CD8-positive, alpha-beta memory T cell (primary cell): ENCODE results near the gene AMN. TPM values are rescaled to one million over a fixed set of nuclear protein-coding genes. Genes with fewer than 3 reads are reported as not detected.

Experiments used
- CTCF ChIA-PET: fragments of 350-600 bp; sonication (Branson Sonifier 250); formaldehyde crosslinking; loops from one replicate; lab custom pipeline; 2021; ENCODE audit warnings: antibody characterized with exemption; lab: Charles Lee
- POLR2A ChIA-PET: fragments of 350-600 bp; sonication (Branson Sonifier 250); formaldehyde crosslinking; loops from one replicate; lab custom pipeline; 2021; ENCODE audit warnings: antibody characterized with exemption; lab: Charles Lee
- DNase-seq, 5 donors: peaks; one replicate each; pipeline versions ENCODE4 v3.0.0 to v3.0.0-alpha.2; 2020 to 2022; ENCODE audit warnings: mixed read lengths in 1 of 5
- H3K27ac ChIP-seq: one replicate; pipeline ENCODE4 v1.7.0; 2013; ENCODE audit warnings: low read depth, mild to moderate bottlenecking, low read length, moderate library complexity
- H3K27me3 ChIP-seq: 2 replicates; pipeline ENCODE4 v1.7.0; 2013; ENCODE audit warnings: low read length, mild to moderate bottlenecking; ENCODE audit not compliant: insufficient read depth, poor library complexity, severe bottlenecking
- H3K36me3 ChIP-seq: 2 replicates; pipeline ENCODE4 v1.7.0; 2013; ENCODE audit warnings: mild to moderate bottlenecking, low read length, moderate library complexity; ENCODE audit not compliant: insufficient read depth
- H3K4me1 ChIP-seq: 2 replicates; pipeline ENCODE4 v1.7.0; 2013; ENCODE audit warnings: mild to moderate bottlenecking, low read length, moderate library complexity; ENCODE audit not compliant: insufficient read depth
- H3K4me3 ChIP-seq: 2 replicates; pipeline ENCODE4 v1.7.0; 2013; ENCODE audit warnings: mild to moderate bottlenecking, low read length
- H3K9me3 ChIP-seq: 2 replicates; pipeline ENCODE4 v1.7.0; 2013; ENCODE audit warnings: mild to moderate bottlenecking, low read length
- H3K27ac Mint-ChIP-seq, 8 donors: one replicate each; pipeline ENCODE4 v1.8.0; 2020 to 2021; ENCODE audit warnings: mixed read lengths in 8 of 8, mild to moderate bottlenecking in 6 of 8, inconsistent platforms in 3 of 8, moderate library complexity in 3 of 8
- H3K27me3 Mint-ChIP-seq, 2 donors: one replicate each; pipeline ENCODE4 v1.8.0; 2020 to 2021; ENCODE audit warnings: mixed read lengths in 2 of 2, mild to moderate bottlenecking in 1 of 2, moderate library complexity in 1 of 2
- H3K36me3 Mint-ChIP-seq, 3 donors: one replicate each; pipeline ENCODE4 v1.8.0; 2020 to 2021; ENCODE audit warnings: mixed read lengths in 3 of 3, inconsistent platforms in 1 of 3, mild to moderate bottlenecking in 1 of 3
- H3K4me1 Mint-ChIP-seq, 3 donors: one replicate each; pipeline ENCODE4 v1.8.0; 2020 to 2021; ENCODE audit warnings: mixed read lengths in 3 of 3, inconsistent platforms in 1 of 3, mild to moderate bottlenecking in 1 of 3
- H3K4me3 Mint-ChIP-seq, 7 donors: one replicate each; pipeline ENCODE4 v1.8.0; 2020 to 2021; ENCODE audit warnings: mixed read lengths in 7 of 7, mild to moderate bottlenecking in 6 of 7, moderate library complexity in 4 of 7, inconsistent platforms in 2 of 7
- H3K9me3 Mint-ChIP-seq, 5 donors: one replicate each; pipeline ENCODE4 v1.8.0; 2020 to 2022; ENCODE audit warnings: mixed read lengths in 5 of 5, mild to moderate bottlenecking in 3 of 5, moderate library complexity in 2 of 5, inconsistent platforms in 1 of 5
- polyA plus RNA-seq: library from polyadenylated mRNA; unstranded; fragments of 300-500 nt; fragmentation: Illumina TruSeq; gene quantifications from one replicate; pipeline ENCODE4 v1.2.3, GENCODE V29; 2021
- total RNA-seq, 2 experiments: library from RNA; stranded (reverse); gene quantifications; one replicate each; pipeline ENCODE4 v1.2.3, GENCODE V29; 2021

AMN gene
- total and polyA plus RNA-seq, 3 experiments from 2014 or later: 0.66 to 1.6 (median 0.75) TPM

- no peaks in the 10 kb centered on the region for H3K4me1 ChIP-seq
- H3K36me3 Mint-ChIP-seq: peaks cover 0 to 72% (median 16%) of the 10 kb centered on the region in 3 donors
- POLR2A ChIA-PET: no interaction called here
- H3K27ac ChIP-seq: no peak overlapping the region
- CTCF ChIA-PET: no interaction called here
- H3K4me3 ChIP-seq: no peak overlapping the region
- peak overlapping the region in 2 of 8 donors; percentile 8 to 78 for H3K27ac Mint-ChIP-seq
- H3K27me3 Mint-ChIP-seq: peaks cover 0 to 2% of the 10 kb centered on the region in 2 donors
- no peak for DNase-seq
- H3K9me3 ChIP-seq: no peaks in the 10 kb centered on the region
- peaks cover 15% of the 10 kb centered on the region for H3K36me3 ChIP-seq
- H3K4me3 Mint-ChIP-seq: no peak overlapping the region
- H3K27me3 ChIP-seq: no peaks in the 10 kb centered on the region
- peaks cover 0 to 3% (median 0%) of the 10 kb centered on the region in 3 donors for H3K4me1 Mint-ChIP-seq
- H3K9me3 Mint-ChIP-seq: no peaks in the 10 kb centered on the region
Measured at GRCh38 chr14:102882226-102882906, 40.1 kb upstream of the AMN start.

- peak overlapping the region in 3 of 8 donors; percentile 0 to 79 (median 45) for H3K27ac Mint-ChIP-seq
Measured at GRCh38 chr14:102883089-102883541, 39.3 kb upstream of the AMN start.

GRCh38 chr14:102883554-102883953 lies 38.9 kb upstream of the AMN start:
- no peak overlapping the region for H3K27ac Mint-ChIP-seq
- ChIA-PET CTCF (no interaction called here), POLR2A (no interaction called here)

More at GRCh38 chr14:102883089-102883541, 39.3 kb upstream of the AMN start:
- Histone ChIP-seq H3K27me3 (no peaks in the 10 kb centered on the region), H3K27ac (no peak overlapping the region), H3K36me3 (peaks cover 11% of the 10 kb centered on the region), H3K9me3 (no peaks in the 10 kb centered on the region), H3K4me3 (no peak overlapping the region), H3K4me1 (no peaks in the 10 kb centered on the region)
- H3K27me3 Mint-ChIP-seq: peaks cover 0 to 2% of the 10 kb centered on the region in 2 donors
- H3K4me1 Mint-ChIP-seq: peaks cover 0 to 3% (median 0%) of the 10 kb centered on the region in 3 donors
- H3K9me3 Mint-ChIP-seq: no peaks in the 10 kb centered on the region
- POLR2A ChIA-PET: no interaction called here
- no peak for DNase-seq
- no peak overlapping the region for H3K4me3 Mint-ChIP-seq
- peaks cover 0 to 80% (median 19%) of the 10 kb centered on the region in 3 donors for H3K36me3 Mint-ChIP-seq
- CTCF ChIA-PET: no interaction called here

GRCh38 chr14:102885737-102886447 lies 36.6 kb upstream of the AMN start:
- peak overlapping the region in 3 of 8 donors; percentile 9 to 68 (median 42) for H3K27ac Mint-ChIP-seq

More at GRCh38 chr14:102883554-102883953, 38.9 kb upstream of the AMN start:
- Histone ChIP-seq H3K4me1 (no peaks in the 10 kb centered on the region), H3K27me3 (no peaks in the 10 kb centered on the region), H3K9me3 (no peaks in the 10 kb centered on the region), H3K36me3 (peaks cover 10% of the 10 kb centered on the region), H3K27ac (no peak overlapping the region), H3K4me3 (no peak overlapping the region)
- peaks cover 0 to 2% of the 10 kb centered on the region in 2 donors for H3K27me3 Mint-ChIP-seq
- H3K9me3 Mint-ChIP-seq: no peaks in the 10 kb centered on the region
- H3K36me3 Mint-ChIP-seq: peaks cover 0 to 84% (median 23%) of the 10 kb centered on the region in 3 donors
- DNase-seq: no peak
- no peak overlapping the region for H3K4me3 Mint-ChIP-seq
- peaks cover 0 to 3% (median 0%) of the 10 kb centered on the region in 3 donors for H3K4me1 Mint-ChIP-seq

GRCh38 chr14:102888748-102889147 lies 33.7 kb upstream of the AMN start:
- DNase-seq: no peak
- H3K4me1 ChIP-seq: no peaks in the 10 kb centered on the region
- H3K36me3 ChIP-seq: peaks cover 15% of the 10 kb centered on the region
- no peaks in the 10 kb centered on the region for H3K4me1 Mint-ChIP-seq
- CTCF ChIA-PET: no interaction called here
- POLR2A ChIA-PET: interaction anchor here (0.5 kb wide), 1 partner anchor 829 kb away, joined by 3 read pairs; no protein-coding TSS in a partner anchor
- no peaks in the 10 kb centered on the region for H3K27me3 ChIP-seq
- H3K4me3 Mint-ChIP-seq: no peak overlapping the region
- no peaks in the 10 kb centered on the region for H3K9me3 ChIP-seq
- peaks cover 0 to 2% of the 10 kb centered on the region in 2 donors for H3K27me3 Mint-ChIP-seq
- no peaks in the 10 kb centered on the region for H3K9me3 Mint-ChIP-seq
- H3K27ac Mint-ChIP-seq: peak overlapping the region in 2 of 8 donors; percentile 1 to 42
- H3K36me3 Mint-ChIP-seq: peaks cover 4 to 85% (median 30%) of the 10 kb centered on the region in 3 donors
- H3K4me3 ChIP-seq: no peak overlapping the region
- no peak overlapping the region for H3K27ac ChIP-seq

More at GRCh38 chr14:102885737-102886447, 36.6 kb upstream of the AMN start:
- H3K4me3 Mint-ChIP-seq: no peak overlapping the region
- H3K27ac ChIP-seq: no peak overlapping the region
- peaks cover 18% of the 10 kb centered on the region for H3K36me3 ChIP-seq
- H3K9me3 ChIP-seq: no peaks in the 10 kb centered on the region
- no peak for DNase-seq
- no peaks in the 10 kb centered on the region for H3K27me3 ChIP-seq
- H3K36me3 Mint-ChIP-seq: peaks cover 0 to 84% (median 30%) of the 10 kb centered on the region in 3 donors
- no peak overlapping the region for H3K4me3 ChIP-seq
- CTCF ChIA-PET: no interaction called here
- no peaks in the 10 kb centered on the region for H3K9me3 Mint-ChIP-seq
- peaks cover 0 to 2% of the 10 kb centered on the region in 2 donors for H3K27me3 Mint-ChIP-seq
- POLR2A ChIA-PET: no interaction called here
- peaks cover 0 to 3% (median 0%) of the 10 kb centered on the region in 3 donors for H3K4me1 Mint-ChIP-seq
- no peaks in the 10 kb centered on the region for H3K4me1 ChIP-seq

GRCh38 chr14:102889615-102890014 lies 32.8 kb upstream of the AMN start:
- H3K4me3 ChIP-seq: no peak overlapping the region
- no peaks in the 10 kb centered on the region for H3K9me3 Mint-ChIP-seq
- H3K27ac Mint-ChIP-seq: no peak overlapping the region
- H3K27me3 ChIP-seq: no peaks in the 10 kb centered on the region
- no peak overlapping the region for H3K27ac ChIP-seq
- no peak overlapping the region for H3K4me3 Mint-ChIP-seq
- no peak for DNase-seq
- no peaks in the 10 kb centered on the region for H3K4me1 ChIP-seq
- CTCF ChIA-PET: no interaction called here
- H3K36me3 ChIP-seq: peaks cover 15% of the 10 kb centered on the region
- no peaks in the 10 kb centered on the region for H3K9me3 ChIP-seq
- H3K27me3 Mint-ChIP-seq: peaks cover 0 to 2% of the 10 kb centered on the region in 2 donors
- H3K36me3 Mint-ChIP-seq: peaks cover 4 to 84% (median 26%) of the 10 kb centered on the region in 3 donors
- POLR2A ChIA-PET: no interaction called here
- H3K4me1 Mint-ChIP-seq: no peaks in the 10 kb centered on the region

GRCh38 chr14:102891111-102891510 lies 31.4 kb upstream of the AMN start:
- no peak overlapping the region for H3K4me3 Mint-ChIP-seq
- DNase-seq: no peak
- peaks cover 4 to 86% (median 31%) of the 10 kb centered on the region in 3 donors for H3K36me3 Mint-ChIP-seq
- H3K4me1 Mint-ChIP-seq: no peaks in the 10 kb centered on the region
- no peaks in the 10 kb centered on the region for H3K9me3 Mint-ChIP-seq
- H3K9me3 ChIP-seq: no peaks in the 10 kb centered on the region
- ChIA-PET CTCF (no interaction called here), POLR2A (no interaction called here)
- H3K27me3 Mint-ChIP-seq: peaks cover 0 to 2% of the 10 kb centered on the region in 2 donors
- no peaks in the 10 kb centered on the region for H3K4me1 ChIP-seq
- H3K27ac ChIP-seq: no peak overlapping the region
- H3K36me3 ChIP-seq: peaks cover 18% of the 10 kb centered on the region
- H3K4me3 ChIP-seq: no peak overlapping the region
- no peak overlapping the region for H3K27ac Mint-ChIP-seq
- no peaks in the 10 kb centered on the region for H3K27me3 ChIP-seq

GRCh38 chr14:102891556-102891955 lies 30.9 kb upstream of the AMN start:
- H3K36me3 ChIP-seq: peaks cover 18% of the 10 kb centered on the region

More at GRCh38 chr14:102891556-102891955, 30.9 kb upstream of the AMN start:
- peaks cover 4 to 86% (median 34%) of the 10 kb centered on the region in 3 donors for H3K36me3 Mint-ChIP-seq
- no peaks in the 10 kb centered on the region for H3K9me3 ChIP-seq
- no peak overlapping the region for H3K4me3 ChIP-seq
- ChIA-PET POLR2A (no interaction called here), CTCF (no interaction called here)
- no peak overlapping the region for H3K27ac ChIP-seq
- peak overlapping the region in 1 of 8 donors; percentile 44 for H3K27ac Mint-ChIP-seq
- no peak for DNase-seq
- H3K9me3 Mint-ChIP-seq: no peaks in the 10 kb centered on the region
- no peaks in the 10 kb centered on the region for H3K4me1 ChIP-seq
- H3K27me3 Mint-ChIP-seq: peaks cover 0 to under 1% of the 10 kb centered on the region in 2 donors
- H3K4me1 Mint-ChIP-seq: no peaks in the 10 kb centered on the region
- no peaks in the 10 kb centered on the region for H3K27me3 ChIP-seq
- no peak overlapping the region for H3K4me3 Mint-ChIP-seq
